ENCODE measurements around the gene STK11IP. TPM values are rescaled to one million over a fixed set of nuclear protein-coding genes. Genes with fewer than 3 reads are reported as not detected.

The STK11IP gene
- polyA plus RNA-seq, 1 donor from 2014 or later: 54.9 TPM

- no peak overlapping the region for H3K9ac ChIP-seq (ENCODE audit: low read length)
- no peaks in the 10 kb centered on the region for H3K36me3 ChIP-seq (ENCODE audit: insufficient read depth, low read length)
- H2AFZ ChIP-seq (ENCODE audit: low read depth, low read length): no peak overlapping the region
- no peaks in the 10 kb centered on the region for H3K27me3 ChIP-seq (ENCODE audit: insufficient read depth, low read depth, low read length)
- H3K27ac ChIP-seq (ENCODE audit: low read length): no peak overlapping the region
- no peaks in the 10 kb centered on the region for H3K79me2 ChIP-seq (replicated peaks; ENCODE audit: insufficient read depth, low read length)
- TF ChIP-seq SMC3 (conservative IDR thresholded peaks at IDR 0.05; ENCODE audit: poor library complexity) (no peak), TAF1 (IDR thresholded peaks at IDR 0.05; ENCODE audit: low read depth) (no peak), CTCF (IDR thresholded peaks at IDR 0.05; ENCODE audit: poor library complexity, severe bottlenecking) (no peak), REST (IDR thresholded peaks at IDR 0.05; ENCODE audit: borderline replicate concordance) (no peak), EP300 (conservative IDR thresholded peaks at IDR 0.05; ENCODE audit: poor library complexity, severe bottlenecking) (no peak), MXI1 (conservative IDR thresholded peaks at IDR 0.05; ENCODE audit: poor library complexity, severe bottlenecking) (no peak), RAD21 (conservative IDR thresholded peaks at IDR 0.05) (no peak), EZH2 (IDR thresholded peaks at IDR 0.05; ENCODE audit: borderline replicate concordance, insufficient read depth, low read length, poor library complexity, severe bottlenecking) (no peak), POLR2AphosphoS5 (IDR thresholded peaks at IDR 0.05) (no peak)
- H3K9me3 ChIP-seq (ENCODE audit: low read length): no peaks in the 10 kb centered on the region
- H3F3A ChIP-seq (ENCODE audit: insufficient read depth, low read length, poor library complexity, severe bottlenecking): no peaks in the 10 kb centered on the region
- no peak overlapping the region for H3K4me2 ChIP-seq (ENCODE audit: low read length)
- no peaks in the 10 kb centered on the region for H4K20me1 ChIP-seq (ENCODE audit: insufficient read depth)
- no peak overlapping the region for H3K4me3 ChIP-seq (ENCODE audit: low read length)
- H3K9me2 ChIP-seq (ENCODE audit: insufficient read depth, low read length): no peaks in the 10 kb centered on the region
Measured at GRCh38 chr2:219662566-219662965, 64.9 kb downstream of the STK11IP start.

GRCh38 chr2:219663116-219663762, 65.6 kb downstream of the STK11IP start:
- Histone ChIP-seq H4K20me1 (ENCODE audit: insufficient read depth) (no peaks in the 10 kb centered on the region), H3K9me2 (ENCODE audit: insufficient read depth, low read length) (no peaks in the 10 kb centered on the region), H3K4me3 (ENCODE audit: low read length) (no peak overlapping the region), H3K4me2 (ENCODE audit: low read length) (no peak overlapping the region), H3K79me2 (replicated peaks; ENCODE audit: insufficient read depth, low read length) (no peaks in the 10 kb centered on the region), H2AFZ (ENCODE audit: low read depth, low read length) (no peak overlapping the region), H3K36me3 (ENCODE audit: insufficient read depth, low read length) (no peaks in the 10 kb centered on the region), H3K27ac (ENCODE audit: low read length) (no peak overlapping the region), H3F3A (ENCODE audit: insufficient read depth, low read length, poor library complexity, severe bottlenecking) (no peaks in the 10 kb centered on the region), H3K9ac (ENCODE audit: low read length) (no peak overlapping the region), H3K27me3 (ENCODE audit: insufficient read depth, low read depth, low read length) (no peaks in the 10 kb centered on the region), H3K9me3 (ENCODE audit: low read length) (no peaks in the 10 kb centered on the region)
- TF ChIP-seq EZH2 (IDR thresholded peaks at IDR 0.05; ENCODE audit: borderline replicate concordance, insufficient read depth, low read length, poor library complexity, severe bottlenecking): no peak
